Uterus (tissue), 2 donors: ENCODE measurements around the gene TMEM53.

Experiments used
- CTCF ChIP-seq, 4 experiments: fragments of 200-600 bp in 2 of 4; fragments of 450-650 bp in 2 of 4; sonication (generic) in 2 of 4; IDR thresholded peaks; one replicate each; pipeline ENCODE4 v1.5.1; 2016 to 2019; ENCODE audit warnings: antibody characterized with exemption in 4 of 4, mild to moderate bottlenecking in 2 of 4, moderate library complexity in 1 of 4
- POLR2A ChIP-seq, 2 donors: fragments of 450-650 bp; IDR thresholded peaks; one replicate each; pipeline ENCODE4 v1.6.1; 2016; ENCODE audit warnings: antibody characterized with exemption in 2 of 2, mild to moderate bottlenecking in 1 of 2, moderate library complexity in 1 of 2

- TF ChIP-seq CTCF (IDR thresholded peaks at IDR 0.05) (no peak), POLR2A (IDR thresholded peaks at IDR 0.05) (no peak)
These were observed 42.9 kb upstream of the TMEM53 start for GRCh38 chr1:44717156-44717555.
